ENCODE results near the gene FAM13A.

- TF ChIP-seq CTCF (conservative IDR thresholded peaks at IDR 0.05) (no peak), EZH2 (IDR thresholded peaks at IDR 0.05; ENCODE audit: low read depth) (no peak)
These were observed 48.7 kb upstream of the FAM13A start for GRCh38 chr4:89105726-89106125.

Data from PC-9 (cell line).